Keratinocyte (primary cell): ENCODE data around the gene GOPC. TPM values are rescaled to one million over a fixed set of nuclear protein-coding genes. Genes with fewer than 3 reads are reported as not detected.
"Not testable (repeated sequence)": the region's sequence is repeated elsewhere in the genome, so short reads cannot be mapped to it uniquely, and the experiment has no call there.

Experiments
- DNase-seq: peaks from one replicate; pipeline ENCODE4 v3.0.0-alpha.2; 2011; ENCODE audit warnings: low read depth, missing footprints, low spot score
- FAIRE-seq: peaks from 2 replicates; lab custom pipeline; 2011; peaks lifted over from hg19 to GRCh38; lab: Jason Lieb, UNC
- H2AFZ ChIP-seq: 2 replicates; pipeline ENCODE4 v1.6.0; 2012; ENCODE audit warnings: low read length, control low read depth, inconsistent platforms; ENCODE audit not compliant: control insufficient read depth
- H3K27ac ChIP-seq: 2 replicates; pipeline ENCODE4 v1.5.1; 2011; ENCODE audit warnings: low read length; ENCODE audit not compliant: control insufficient read depth, insufficient read depth
- H3K27me3 ChIP-seq: 3 replicates; pipeline ENCODE4 v1.6.0; 2011; ENCODE audit warnings: low read length; ENCODE audit not compliant: control insufficient read depth, insufficient read depth; ENCODE audit errors: extremely low read depth
- H3K36me3 ChIP-seq, 2 experiments: 2 replicates in 1 of 2; 3 replicates in 1 of 2; pipeline ENCODE4 v1.5.1; 2011; ENCODE audit warnings: low read length in 2 of 2, mild to moderate bottlenecking in 1 of 2; ENCODE audit not compliant: control insufficient read depth in 2 of 2, insufficient read depth in 2 of 2; ENCODE audit errors: extremely low read depth in 1 of 2
- H3K4me1 ChIP-seq: 3 replicates; pipeline ENCODE4 v1.5.1; 2011; ENCODE audit warnings: low read length; ENCODE audit not compliant: control insufficient read depth, insufficient read depth; ENCODE audit errors: extremely low read depth
- H3K4me2 ChIP-seq: 3 replicates; pipeline ENCODE4 v1.6.0; 2011; ENCODE audit warnings: low read depth, low read length; ENCODE audit not compliant: control insufficient read depth, insufficient read depth; ENCODE audit errors: extremely low read depth
- H3K4me3 ChIP-seq, 3 experiments: fragments of 200-600 bp in 1 of 3; sonication (generic) in 1 of 3; 2 replicates in 2 of 3; 3 replicates in 1 of 3; pipeline ENCODE4 v1.5.1; 2011 to 2016; ENCODE audit warnings: low read length in 3 of 3, mild to moderate bottlenecking in 3 of 3, control low read depth in 2 of 3, inconsistent platforms in 1 of 3, low read depth in 1 of 3, mixed read lengths in 1 of 3, mixed run types in 1 of 3, moderate library complexity in 1 of 3; ENCODE audit not compliant: control insufficient read depth in 2 of 3, insufficient read depth in 2 of 3; ENCODE audit errors: extremely low read depth in 1 of 3
- H3K79me2 ChIP-seq: 2 replicates; pipeline ENCODE4 v1.6.0; 2012; ENCODE audit warnings: low read length; ENCODE audit not compliant: control insufficient read depth, insufficient read depth
- H3K9ac ChIP-seq: 3 replicates; pipeline ENCODE4 v1.6.0; 2011; ENCODE audit warnings: low read length; ENCODE audit not compliant: control insufficient read depth, insufficient read depth; ENCODE audit errors: extremely low read depth
- H3K9me1 ChIP-seq: 3 replicates; pipeline ENCODE4 v1.6.0; 2011; ENCODE audit warnings: low read length; ENCODE audit not compliant: control insufficient read depth, insufficient read depth; ENCODE audit errors: extremely low read depth
- H3K9me3 ChIP-seq: 2 replicates; pipeline ENCODE4 v1.5.1; 2012; ENCODE audit warnings: low read depth, low read length; ENCODE audit not compliant: control insufficient read depth
- H4K20me1 ChIP-seq: 3 replicates; pipeline ENCODE4 v1.6.0; 2011; ENCODE audit warnings: low read length; ENCODE audit not compliant: control insufficient read depth, insufficient read depth; ENCODE audit errors: extremely low read depth
- EZH2 ChIP-seq: IDR thresholded peaks from one replicate; pipeline ENCODE4 v1.6.1; 2012; ENCODE audit warnings: inconsistent platforms, mild to moderate bottlenecking, low read length, moderate library complexity
- dilution Hi-C: fragments of 300-500 bp; cut with MboI; formaldehyde crosslinking; loops from one replicate; pipeline ENCODE4 v1.7.0; 2020; ENCODE audit warnings: low sequenced_read_pairs; ENCODE audit not compliant: extremely low pct_ligation_motif_present
- polyA minus RNA-seq, 3 experiments: library from RNA; depleted of rRNA, polyadenylated mRNA; stranded (reverse); fragments of >200 nt; gene quantifications; 1 replicate in 1 of 3; 2 replicates in 1 of 3; 3 replicates in 1 of 3; pipeline ENCODE4 v1.2.3, GENCODE V29; 2011
- polyA plus RNA-seq, 5 experiments: library from polyadenylated mRNA; depleted of rRNA in 3 of 5; stranded (reverse) in 3 of 5; stranded (forward) in 1 of 5; unstranded in 1 of 5; fragments of >200 nt; gene quantifications; 1 replicate in 1 of 5; 2 replicates in 3 of 5; 3 replicates in 1 of 5; pipeline versions ENCODE4 v1.2.1 to v1.2.3, GENCODE V29; 2011 to 2012; ENCODE audit warnings: missing spikeins in 2 of 5, low read depth in 1 of 5, low replicate concordance in 1 of 5
- TF ChIP-seq, protein P1 (sequence below), 3 experiments: IDR thresholded peaks in 1 of 3; conservative IDR thresholded peaks in 1 of 3; optimal IDR thresholded peaks in 1 of 3; 2 replicates in 2 of 3; 3 replicates in 1 of 3; pipeline versions ENCODE3 to v1.5.1; 2011; ENCODE audit warnings: low read length in 3 of 3, mild to moderate bottlenecking in 3 of 3, moderate library complexity in 2 of 3, control low read depth in 1 of 3, inconsistent platforms in 1 of 3; ENCODE audit not compliant: insufficient read depth in 2 of 3; ENCODE audit errors: extremely low read depth in 1 of 3

GOPC gene
- polyA plus RNA-seq = 20.3 to 33.9 TPM (median 24.9 TPM) in 3 replicates
- polyA plus RNA-seq (2011; ENCODE audit: low read depth) = 30.5 TPM
- 12.6 and 23.0 TPM in 2 replicates for polyA plus RNA-seq (2011; cell fraction: cytosol; rRNA removed)
- 27.4 and 42.2 TPM in 2 replicates for polyA plus RNA-seq (2011; cell fraction: nucleus; rRNA removed)
- 18.6 and 22.7 TPM in 2 replicates for polyA plus RNA-seq (2012; ENCODE audit: low replicate concordance)
- polyA minus RNA-seq = 3.5 to 18.9 TPM (median 9.9 TPM) in 3 replicates
- 21.1 TPM for polyA minus RNA-seq (2011; cell fraction: cytosol; rRNA and poly(A)+ RNA removed)
- 17.7 and 28.9 TPM in 2 replicates for polyA minus RNA-seq (2011; cell fraction: nucleus; rRNA and poly(A)+ RNA removed)

DNA sequence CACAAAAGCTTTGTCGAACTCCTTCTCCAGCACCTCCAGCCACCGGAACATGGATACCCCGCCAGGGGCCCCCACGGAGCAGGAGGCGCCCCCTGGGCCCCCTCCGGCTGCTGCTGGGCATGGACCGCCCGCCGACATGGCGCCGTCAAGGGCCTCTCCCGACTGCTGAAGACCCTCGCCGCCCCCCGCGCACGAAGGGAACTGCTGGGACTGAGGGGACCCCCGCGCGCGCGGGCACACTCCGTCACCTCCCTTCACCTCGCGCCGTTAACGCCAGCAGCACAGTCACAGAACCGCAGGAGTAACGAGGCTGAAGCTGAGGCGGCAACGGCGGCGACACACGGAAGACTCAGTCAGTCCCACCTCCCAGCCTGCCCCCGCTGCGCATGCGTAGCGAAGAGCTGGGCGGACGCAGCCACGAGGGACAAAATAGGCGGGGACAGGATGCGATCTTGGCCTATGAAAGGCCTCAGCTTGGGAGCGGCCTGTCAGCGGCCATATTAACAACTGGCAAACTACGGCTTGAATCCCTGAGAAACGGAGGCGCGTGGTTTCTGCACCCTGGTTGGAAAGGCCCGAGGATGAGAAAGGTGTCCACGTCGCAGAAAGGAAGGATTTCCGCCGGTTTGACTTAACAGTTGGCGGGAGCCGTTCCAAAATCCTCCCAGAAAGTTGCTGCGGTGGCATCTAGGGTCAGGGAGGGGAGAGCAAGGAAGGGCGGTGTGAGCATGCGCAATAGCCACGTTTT lies at the start of gene GOPC:
Gene GOPC, minus strand, starts transcription at position 361 of the 748 bp plus-strand sequence. Its CDS starts 223 bp downstream, at position 138.
- TF ChIP-seq EZH2 = no peak
- TF ChIP-seq, protein P1, sequence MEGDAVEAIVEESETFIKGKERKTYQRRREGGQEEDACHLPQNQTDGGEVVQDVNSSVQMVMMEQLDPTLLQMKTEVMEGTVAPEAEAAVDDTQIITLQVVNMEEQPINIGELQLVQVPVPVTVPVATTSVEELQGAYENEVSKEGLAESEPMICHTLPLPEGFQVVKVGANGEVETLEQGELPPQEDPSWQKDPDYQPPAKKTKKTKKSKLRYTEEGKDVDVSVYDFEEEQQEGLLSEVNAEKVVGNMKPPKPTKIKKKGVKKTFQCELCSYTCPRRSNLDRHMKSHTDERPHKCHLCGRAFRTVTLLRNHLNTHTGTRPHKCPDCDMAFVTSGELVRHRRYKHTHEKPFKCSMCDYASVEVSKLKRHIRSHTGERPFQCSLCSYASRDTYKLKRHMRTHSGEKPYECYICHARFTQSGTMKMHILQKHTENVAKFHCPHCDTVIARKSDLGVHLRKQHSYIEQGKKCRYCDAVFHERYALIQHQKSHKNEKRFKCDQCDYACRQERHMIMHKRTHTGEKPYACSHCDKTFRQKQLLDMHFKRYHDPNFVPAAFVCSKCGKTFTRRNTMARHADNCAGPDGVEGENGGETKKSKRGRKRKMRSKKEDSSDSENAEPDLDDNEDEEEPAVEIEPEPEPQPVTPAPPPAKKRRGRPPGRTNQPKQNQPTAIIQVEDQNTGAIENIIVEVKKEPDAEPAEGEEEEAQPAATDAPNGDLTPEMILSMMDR (optimal IDR thresholded peaks at IDR 0.05 in 1 of 3, IDR thresholded peaks at IDR 0.05 in 1 of 3, conservative IDR thresholded peaks at IDR 0.05 in 1 of 3; ENCODE audit: extremely low read depth in 1 of 3, insufficient read depth in 2 of 3, low read length in 3 of 3) = no peak
- Histone ChIP-seq H3K9me3 (no peaks in the 10 kb centered on the region), H4K20me1 (no peaks in the 10 kb centered on the region), H3K79me2 (peaks cover 44% of the 10 kb centered on the region), H3K4me1 (peaks cover 14% of the 10 kb centered on the region), H3K27me3 (no peaks in the 10 kb centered on the region), H3K9me1 (no peaks in the 10 kb centered on the region), H3K4me3 (peak within 1 kb of the TSS; percentile 88 to 98 (median 90)), H3K27ac (peak within 1 kb of the TSS; percentile 97), H3K4me2 (peak within 1 kb of the TSS; percentile 96), H3K36me3 (peaks cover 1 to 7% of the 10 kb centered on the region in 2 experiments), H2AFZ (peak within 1 kb of the TSS; percentile 99), H3K9ac (peak within 1 kb of the TSS; percentile 93)
- peak; percentile 62 for FAIRE-seq
- DNase-seq = peak; percentile 87
- dilution Hi-C loops = no loop called here

DNA sequence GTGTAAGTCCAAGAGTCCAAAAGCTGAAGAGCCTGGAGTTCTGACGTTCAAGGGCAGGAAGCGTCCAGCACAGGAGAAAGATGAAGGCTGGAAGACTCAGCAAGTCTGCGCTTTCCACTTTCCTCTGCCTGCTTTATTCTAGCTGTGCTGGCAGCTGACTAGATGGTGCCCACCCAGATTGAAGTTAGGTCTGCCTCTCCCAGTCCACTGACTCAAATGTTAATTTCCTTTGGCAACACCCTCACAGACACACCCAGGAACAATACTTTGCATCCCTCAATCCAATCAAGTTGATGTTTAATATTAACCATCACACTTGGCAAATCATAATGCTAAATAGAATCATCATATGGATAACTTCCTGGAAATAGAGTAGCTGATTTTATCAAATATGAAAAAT lies 49.7 kb upstream of the GOPC start:
- H3K9ac ChIP-seq, H2AFZ ChIP-seq, H3K79me2 ChIP-seq, FAIRE-seq, H3K9me1 ChIP-seq, DNase-seq, H3K9me3 ChIP-seq, H3K4me1 ChIP-seq, dilution Hi-C loops, H3K27ac ChIP-seq, H4K20me1 ChIP-seq, H3K36me3 ChIP-seq, H3K4me2 ChIP-seq, H3K27me3 ChIP-seq, H3K4me3 ChIP-seq: not testable (repeated sequence)
